Esophagus squamous epithelium (tissue), 4 donors: ENCODE results near the gene GTSE1.

Source experiments
- POLR2A ChIP-seq, 4 donors: fragments of 450-650 bp; IDR thresholded peaks; one replicate each; pipeline ENCODE4 v1.6.1; 2017; ENCODE audit warnings: antibody characterized with exemption in 4 of 4, mild to moderate bottlenecking in 4 of 4, moderate library complexity in 3 of 4
- TF ChIP-seq, protein P1 (sequence below), 6 experiments: fragments of 450-650 bp in 4 of 6; fragments of 200-600 bp in 2 of 6; sonication (generic) in 2 of 6; IDR thresholded peaks; one replicate each; pipeline ENCODE4 v1.5.1; 2016 to 2019; ENCODE audit warnings: antibody characterized with exemption in 6 of 6, mild to moderate bottlenecking in 4 of 6, moderate library complexity in 4 of 6

DNA sequence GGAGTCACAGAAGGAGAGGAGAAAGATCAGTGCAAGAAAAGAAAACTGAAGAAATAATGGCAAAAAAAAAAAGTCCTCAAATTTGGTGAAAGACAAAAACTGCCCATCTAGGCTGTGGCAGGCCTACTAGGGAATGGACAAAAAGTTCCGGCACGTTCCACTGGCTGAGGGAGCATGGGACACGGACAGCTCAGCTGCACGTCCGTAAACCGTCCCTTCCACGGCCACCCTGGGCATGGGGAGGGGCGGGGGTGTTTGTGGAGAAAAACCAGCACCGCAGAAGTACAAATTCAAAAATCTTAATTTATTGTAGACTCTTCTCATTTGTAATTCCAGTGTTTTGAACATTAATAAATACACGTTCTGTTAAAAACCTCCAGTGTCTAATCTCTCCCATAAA lies 64.2 kb downstream of the GTSE1 start:
- TF ChIP-seq, protein P1, sequence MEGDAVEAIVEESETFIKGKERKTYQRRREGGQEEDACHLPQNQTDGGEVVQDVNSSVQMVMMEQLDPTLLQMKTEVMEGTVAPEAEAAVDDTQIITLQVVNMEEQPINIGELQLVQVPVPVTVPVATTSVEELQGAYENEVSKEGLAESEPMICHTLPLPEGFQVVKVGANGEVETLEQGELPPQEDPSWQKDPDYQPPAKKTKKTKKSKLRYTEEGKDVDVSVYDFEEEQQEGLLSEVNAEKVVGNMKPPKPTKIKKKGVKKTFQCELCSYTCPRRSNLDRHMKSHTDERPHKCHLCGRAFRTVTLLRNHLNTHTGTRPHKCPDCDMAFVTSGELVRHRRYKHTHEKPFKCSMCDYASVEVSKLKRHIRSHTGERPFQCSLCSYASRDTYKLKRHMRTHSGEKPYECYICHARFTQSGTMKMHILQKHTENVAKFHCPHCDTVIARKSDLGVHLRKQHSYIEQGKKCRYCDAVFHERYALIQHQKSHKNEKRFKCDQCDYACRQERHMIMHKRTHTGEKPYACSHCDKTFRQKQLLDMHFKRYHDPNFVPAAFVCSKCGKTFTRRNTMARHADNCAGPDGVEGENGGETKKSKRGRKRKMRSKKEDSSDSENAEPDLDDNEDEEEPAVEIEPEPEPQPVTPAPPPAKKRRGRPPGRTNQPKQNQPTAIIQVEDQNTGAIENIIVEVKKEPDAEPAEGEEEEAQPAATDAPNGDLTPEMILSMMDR (IDR thresholded peaks at IDR 0.05), result no peak
- TF ChIP-seq POLR2A (IDR thresholded peaks at IDR 0.05), result no peak
